HG02798 (cell line): ENCODE data around the gene ABCD1.
"Not testable (repeated sequence)": the region's sequence is repeated elsewhere in the genome, so short reads cannot be mapped to it uniquely, and the experiment has no call there.

Source experiments
- ATAC-seq: cut with Tn5 transposase; IDR thresholded peaks from one replicate; pipeline ENCODE4 v1.9.1; 2021; ENCODE audit warnings: mild to moderate bottlenecking; ENCODE audit not compliant: unreplicated experiment, poor library complexity

ABCD1 gene

GRCh38 chrX:153706799-153707198 lies 17.9 kb upstream of the ABCD1 start:
- no peak for ATAC-seq

GRCh38 chrX:153707406-153707805 lies 17.2 kb upstream of the ABCD1 start:
- ATAC-seq, result no peak

GRCh38 chrX:153708415-153708814 lies 16.2 kb upstream of the ABCD1 start:
- ATAC-seq, result no peak

- ATAC-seq, result no peak
Measured at GRCh38 chrX:153709726-153710674, 14.7 kb upstream of the ABCD1 start.

GRCh38 chrX:153714256-153714655 lies 10.4 kb upstream of the ABCD1 start:
- no peak for ATAC-seq

GRCh38 chrX:153717445-153717844 lies 7.2 kb upstream of the ABCD1 start:
- no peak for ATAC-seq

GRCh38 chrX:153719238-153719637 lies 5.4 kb upstream of the ABCD1 start:
- no peak for ATAC-seq

- no peak for ATAC-seq
Measured at GRCh38 chrX:153719701-153720100, 5.0 kb upstream of the ABCD1 start.

- ATAC-seq, result no peak
Measured at GRCh38 chrX:153722704-153723350, 1.8 kb upstream of the ABCD1 start.

GRCh38 chrX:153723351-153724251 lies 1.1 kb upstream of the ABCD1 start:
- ATAC-seq, result peak; percentile 34

GRCh38 chrX:153725039-153725831 lies 579 bp downstream of the ABCD1 start:
- ATAC-seq, result no peak

- no peak for ATAC-seq
Measured at GRCh38 chrX:153725832-153726285, 1.2 kb downstream of the ABCD1 start.

GRCh38 chrX:153726286-153727122 lies 1.8 kb downstream of the ABCD1 start:
- peak; percentile 57 for ATAC-seq

GRCh38 chrX:153727123-153727931 lies 2.7 kb downstream of the ABCD1 start:
- no peak for ATAC-seq

- ATAC-seq, result no peak
Measured at GRCh38 chrX:153728095-153728494, 3.4 kb downstream of the ABCD1 start.

- no peak for ATAC-seq
Measured at GRCh38 chrX:153728951-153729631, 4.4 kb downstream of the ABCD1 start.

- not testable (repeated sequence) for ATAC-seq
Measured at GRCh38 chrX:153730115-153730514, 5.5 kb downstream of the ABCD1 start.
